ENCODE results near the gene FRMD3.

The FRMD3 gene

DNA sequence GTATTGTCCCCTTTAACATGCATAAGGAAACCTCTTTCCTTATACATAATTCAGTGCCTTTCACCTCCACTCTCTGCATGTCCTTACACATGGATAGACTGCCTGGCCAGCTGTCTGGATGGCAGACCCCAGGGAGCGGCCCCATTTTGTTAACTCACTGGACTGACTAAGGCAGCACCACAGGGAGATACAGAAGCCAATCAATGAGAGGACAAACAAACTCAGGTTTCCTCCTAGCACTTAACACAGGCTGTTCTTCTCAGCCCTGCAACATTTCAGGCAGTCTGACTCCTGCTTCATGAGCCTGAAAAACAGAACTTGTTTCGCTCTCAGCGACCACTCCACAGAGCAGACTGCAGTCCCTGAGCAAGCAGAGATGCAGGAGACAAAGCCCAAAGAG lies 339.8 kb downstream of the FRMD3 start:
- Histone ChIP-seq H3K27me3 (no peaks in the 10 kb centered on the region), H3K4me1 (peaks cover 14% of the 10 kb centered on the region), H3K36me3 (no peaks in the 10 kb centered on the region), H3K9me3 (no peaks in the 10 kb centered on the region), H3K4me3 (ENCODE audit: low read depth, low read length) (peak overlapping the region; percentile 9)
- TF ChIP-seq, protein P1, sequence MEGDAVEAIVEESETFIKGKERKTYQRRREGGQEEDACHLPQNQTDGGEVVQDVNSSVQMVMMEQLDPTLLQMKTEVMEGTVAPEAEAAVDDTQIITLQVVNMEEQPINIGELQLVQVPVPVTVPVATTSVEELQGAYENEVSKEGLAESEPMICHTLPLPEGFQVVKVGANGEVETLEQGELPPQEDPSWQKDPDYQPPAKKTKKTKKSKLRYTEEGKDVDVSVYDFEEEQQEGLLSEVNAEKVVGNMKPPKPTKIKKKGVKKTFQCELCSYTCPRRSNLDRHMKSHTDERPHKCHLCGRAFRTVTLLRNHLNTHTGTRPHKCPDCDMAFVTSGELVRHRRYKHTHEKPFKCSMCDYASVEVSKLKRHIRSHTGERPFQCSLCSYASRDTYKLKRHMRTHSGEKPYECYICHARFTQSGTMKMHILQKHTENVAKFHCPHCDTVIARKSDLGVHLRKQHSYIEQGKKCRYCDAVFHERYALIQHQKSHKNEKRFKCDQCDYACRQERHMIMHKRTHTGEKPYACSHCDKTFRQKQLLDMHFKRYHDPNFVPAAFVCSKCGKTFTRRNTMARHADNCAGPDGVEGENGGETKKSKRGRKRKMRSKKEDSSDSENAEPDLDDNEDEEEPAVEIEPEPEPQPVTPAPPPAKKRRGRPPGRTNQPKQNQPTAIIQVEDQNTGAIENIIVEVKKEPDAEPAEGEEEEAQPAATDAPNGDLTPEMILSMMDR (IDR thresholded peaks at IDR 0.05; ENCODE audit: low read depth, low read length): no peak
- DNase-seq: peak; percentile 48

DNA sequence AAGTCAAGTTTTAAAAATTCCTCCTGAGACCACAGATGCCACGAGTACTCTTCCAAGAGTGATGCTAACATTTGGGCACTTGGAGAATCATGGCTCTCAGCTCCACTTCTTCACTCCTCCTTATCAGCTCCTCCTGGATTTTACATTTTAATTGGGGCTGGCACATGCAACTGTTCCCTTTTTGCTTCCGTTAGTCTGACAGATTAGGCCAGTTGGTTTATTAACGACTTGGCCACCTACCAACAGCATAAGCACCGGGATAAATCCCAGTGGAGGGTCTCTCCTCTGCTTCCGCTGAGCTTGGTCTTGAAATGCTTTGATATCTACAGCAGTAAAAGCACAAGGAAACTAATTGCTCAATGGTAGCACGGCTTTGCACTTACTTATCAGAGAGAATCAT lies 340.6 kb downstream of the FRMD3 start:
- Histone ChIP-seq H3K36me3 (no peaks in the 10 kb centered on the region), H3K27me3 (no peaks in the 10 kb centered on the region), H3K4me3 (ENCODE audit: low read depth, low read length) (peak overlapping the region; percentile 9), H3K4me1 (peaks cover 14% of the 10 kb centered on the region), H3K9me3 (no peaks in the 10 kb centered on the region)
- TF ChIP-seq, protein P1 (IDR thresholded peaks at IDR 0.05; ENCODE audit: low read depth, low read length): no peak
- peak; percentile 42 for DNase-seq

DNA sequence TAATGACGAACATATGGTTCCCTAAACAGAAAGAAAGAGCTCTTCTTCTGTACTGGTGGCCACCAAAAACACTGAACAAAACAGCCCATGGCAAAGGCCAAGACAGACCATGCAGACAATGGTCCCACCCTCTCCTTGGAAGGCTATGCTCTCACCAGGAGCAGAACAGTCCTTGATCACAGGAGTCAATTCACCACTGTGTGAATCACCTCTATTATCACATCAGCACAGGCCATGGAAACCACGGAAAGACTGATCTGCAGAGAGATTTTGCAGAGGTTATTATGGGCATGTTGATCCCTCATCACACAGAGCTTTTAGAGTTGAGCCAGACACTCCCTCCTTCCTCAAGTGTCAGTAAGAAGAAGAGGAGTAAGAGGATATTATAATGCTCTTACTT lies 341.3 kb downstream of the FRMD3 start:
- Histone ChIP-seq H3K4me3 (ENCODE audit: low read depth, low read length) (no peak overlapping the region), H3K36me3 (no peaks in the 10 kb centered on the region), H3K9me3 (no peaks in the 10 kb centered on the region), H3K27me3 (no peaks in the 10 kb centered on the region), H3K4me1 (peaks cover 14% of the 10 kb centered on the region)
- TF ChIP-seq, protein P1 (IDR thresholded peaks at IDR 0.05; ENCODE audit: low read depth, low read length): no peak
- DNase-seq: no peak

All from BE2C (cell line).